Mucosa of descending colon (tissue), 3 donors: ENCODE measurements around the gene CREB5. TPM values are rescaled to one million over a fixed set of nuclear protein-coding genes. Genes with fewer than 3 reads are reported as not detected.
A peak's percentile ranks its signal among the peaks of the same experiment; 100 is the strongest.

Experiments
- ATAC-seq: fragments of 200-7000 bp; cut with Tn5 transposase; one replicate; pipeline ENCODE4 v1.9.1; 2020; ENCODE audit warnings: mild to moderate bottlenecking, moderate library complexity
- DNase-seq, 3 donors: peaks; one replicate each; pipeline ENCODE4 v3.0.0-alpha.2; 2020
- H3K36me3 ChIP-seq: fragments of 200-600 bp; one replicate; pipeline ENCODE4 v1.8.0; 2021; ENCODE audit warnings: low read depth, mild to moderate bottlenecking
- H3K4me1 ChIP-seq: fragments of 200-600 bp; one replicate; pipeline ENCODE4 v1.8.0; 2021; ENCODE audit warnings: low read depth, mild to moderate bottlenecking
- H3K4me3 ChIP-seq: fragments of 200-600 bp; one replicate; pipeline ENCODE4 v1.8.0; 2021; ENCODE audit warnings: mild to moderate bottlenecking
- H3K9me3 ChIP-seq: fragments of 200-600 bp; one replicate; pipeline ENCODE4 v1.8.0; 2021; ENCODE audit warnings: mild to moderate bottlenecking
- CTCF ChIP-seq: fragments of 200-600 bp; IDR thresholded peaks from one replicate; pipeline ENCODE4 v1.8.0; 2022; ENCODE audit warnings: antibody characterized with exemption, mild to moderate bottlenecking
- intact Hi-C, 2 donors: fragments of 100-400 bp; cut with DNase I in 1 of 2; cut with micrococcal nuclease in 1 of 2; formaldehyde crosslinking; loops; one replicate each; pipeline versions ENCODE4 v1.11.0 to v1.11.1; 2022; cut with DNase I, micrococcal nuclease
- total RNA-seq, 3 donors: library from RNA; stranded (reverse); fragmentation: NEBNext Ultra II Directional in 2 of 3; extraction: Animal tissue kit (Norgen Biotek cat#: 25700) in 2 of 3; gene quantifications; one replicate each; pipeline versions ENCODE4 v1.2.1 to v1.2.4, GENCODE V29; 2021 to 2023
- donor health status: DM: no; HTN: no; CAD: no; lungs with moderate emphysema.
- donor health status: DM: no; HTN: no; CAD: no.
- donor health status: DM: no; HTN: yes; CAD: no.

The CREB5 gene
- total RNA-seq, 3 donors from 2014 or later = 0.61 to 5.4 (median 1.9) TPM

DNA sequence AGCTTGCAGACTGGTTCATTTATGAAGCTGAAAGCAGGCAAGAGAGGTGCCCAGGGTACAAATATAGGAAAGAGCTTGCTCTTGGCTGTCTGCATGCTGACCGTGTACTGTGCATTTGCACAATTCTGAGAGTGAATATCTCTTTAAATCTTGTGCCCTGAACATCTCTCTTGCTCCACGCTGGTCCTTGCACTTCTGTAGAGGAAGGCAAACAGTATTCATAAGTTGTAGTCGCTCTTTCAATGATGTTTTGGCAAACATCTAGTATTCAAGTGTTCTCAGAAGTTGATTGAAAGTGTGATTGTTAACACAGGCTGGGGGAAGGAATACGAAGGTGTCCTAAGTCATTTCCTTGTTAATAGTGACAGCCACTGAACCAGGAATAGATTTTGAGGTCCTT, 332.6 kb downstream of the CREB5 start:
- TF ChIP-seq CTCF = no peak
- no peak overlapping the region for H3K4me3 ChIP-seq
- intact Hi-C loops = no loop called here
- ATAC-seq (no peak), DNase-seq (no peak)
- H3K36me3 ChIP-seq = no peaks in the 10 kb centered on the region
- H3K4me1 ChIP-seq = no peaks in the 10 kb centered on the region
- no peaks in the 10 kb centered on the region for H3K9me3 ChIP-seq

- no peak overlapping the region for H3K4me3 ChIP-seq
- H3K9me3 ChIP-seq = no peaks in the 10 kb centered on the region
- TF ChIP-seq CTCF = no peak
- ATAC-seq (no peak), DNase-seq (no peak)
- H3K4me1 ChIP-seq = no peaks in the 10 kb centered on the region
- intact Hi-C loops = no loop called here
- H3K36me3 ChIP-seq = no peaks in the 10 kb centered on the region
Observed at GRCh38 chr7:28745351-28745750, 333.0 kb downstream of the CREB5 start.

- Histone ChIP-seq H3K4me1 (no peaks in the 10 kb centered on the region), H3K36me3 (no peaks in the 10 kb centered on the region), H3K9me3 (no peaks in the 10 kb centered on the region), H3K4me3 (no peak overlapping the region)
- DNase-seq (no peak), ATAC-seq (no peak)
- no peak for TF ChIP-seq CTCF
- intact Hi-C loops = no loop called here
Observed at GRCh38 chr7:28747404-28747803, 335.1 kb downstream of the CREB5 start.

- no peak overlapping the region for H3K4me3 ChIP-seq
- DNase-seq (no peak), ATAC-seq (no peak)
- H3K4me1 ChIP-seq = no peaks in the 10 kb centered on the region
- H3K9me3 ChIP-seq = no peaks in the 10 kb centered on the region
- no peaks in the 10 kb centered on the region for H3K36me3 ChIP-seq
- no peak for TF ChIP-seq CTCF
- intact Hi-C loops = no loop called here
Observed at GRCh38 chr7:28747854-28748253, 335.5 kb downstream of the CREB5 start.

DNA sequence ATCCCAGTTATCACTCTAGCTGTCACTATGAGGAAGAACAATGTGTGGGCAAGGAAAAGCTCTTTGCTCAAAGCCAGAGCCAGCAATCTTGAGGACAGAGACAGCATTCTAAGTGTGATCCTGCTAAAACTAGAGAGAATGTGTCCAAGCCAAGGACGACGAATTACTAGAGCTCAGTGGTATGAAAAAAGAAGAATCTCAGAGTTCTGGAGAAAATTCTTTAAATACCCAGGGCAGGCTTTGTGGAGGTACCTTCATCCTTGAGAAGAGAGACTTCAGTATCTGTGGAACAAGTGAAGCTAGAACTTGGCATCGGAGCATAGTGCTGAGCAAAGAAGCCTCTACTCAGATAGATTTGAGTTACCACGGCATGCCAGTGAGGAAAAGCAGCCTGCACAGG, 336.0 kb downstream of the CREB5 start:
- TF ChIP-seq CTCF = no peak
- Histone ChIP-seq H3K36me3 (no peaks in the 10 kb centered on the region), H3K9me3 (no peaks in the 10 kb centered on the region), H3K4me3 (no peak overlapping the region), H3K4me1 (no peaks in the 10 kb centered on the region)
- no peak for ATAC-seq
- intact Hi-C loops = no loop called here
- DNase-seq = no peak

- H3K9me3 ChIP-seq = no peaks in the 10 kb centered on the region
- peak; percentile 51 for ATAC-seq
- no peak overlapping the region for H3K4me3 ChIP-seq
- TF ChIP-seq CTCF = no peak
- intact Hi-C loops = no loop called here
- H3K4me1 ChIP-seq = no peaks in the 10 kb centered on the region
- DNase-seq = no peak
- H3K36me3 ChIP-seq = no peaks in the 10 kb centered on the region
Observed at GRCh38 chr7:28748933-28749584, 336.7 kb downstream of the CREB5 start.
